BLaER1 treated with 17β-estradiol and CSF1 and Interleukin-3, amounts not matched to agents 10 nM and 100 nM (cell line): ENCODE measurements around the gene TWIST1.

Experiments used
- H3K27ac ChIP-seq, 11 experiments: shearing (Covaris generic); formaldehyde crosslinking; 2 replicates each; pipeline ENCODE4 v1.8.1; 2022
- H3K27me3 ChIP-seq, 11 experiments: shearing (Covaris generic); formaldehyde crosslinking; 2 replicates each; pipeline ENCODE4 v1.8.1; 2022
- H3K36me3 ChIP-seq, 11 experiments: shearing (Covaris generic); formaldehyde crosslinking; 2 replicates each; pipeline ENCODE4 v1.8.1; 2022
- H3K4me1 ChIP-seq, 10 experiments: shearing (Covaris generic); formaldehyde crosslinking; 2 replicates each; pipeline ENCODE4 v1.8.1; 2022
- H3K4me2 ChIP-seq, 11 experiments: shearing (Covaris generic); formaldehyde crosslinking; 2 replicates each; pipeline ENCODE4 v1.8.1; 2022
- H3K4me3 ChIP-seq, 10 experiments: shearing (Covaris generic); formaldehyde crosslinking; 2 replicates each; pipeline ENCODE4 v1.8.1; 2022
- H3K9ac ChIP-seq, 11 experiments: shearing (Covaris generic); formaldehyde crosslinking; 2 replicates each; pipeline ENCODE4 v1.8.1; 2022
- H3K9me3 ChIP-seq, 11 experiments: shearing (Covaris generic); formaldehyde crosslinking; replicated peaks in 1 of 11; 2 replicates each; pipeline ENCODE4 v1.8.1; 2022
- H4K20me1 ChIP-seq, 11 experiments: shearing (Covaris generic); formaldehyde crosslinking; 2 replicates each; pipeline ENCODE4 v1.8.1; 2022
- Cebpa-rat ChIP-seq, 11 experiments: shearing (Covaris generic); IDR thresholded peaks; 2 replicates each; pipeline ENCODE4 v1.8.1; 2022

TWIST1 gene

GRCh38 chr7:19117091-19117869, at the start of gene TWIST1:
Gene TWIST1 (minus strand): TSS chr7:19117636. CDS start chr7:19117321, 315 bp downstream.
- Histone ChIP-seq H3K9ac (no peak within 1 kb of the TSS), H3K4me1 (peaks cover 5 to 25% (median 11%) of the 10 kb centered on the region in 10 experiments; a peak in 13 of 20 replicates), H3K4me3 (peak within 1 kb of the TSS in 9 of 10 experiments; percentile 34 to 61 (median 42); a peak in 17 of 20 replicates), H3K4me2 (peak within 1 kb of the TSS; percentile 36 to 86 (median 57)), H3K9me3 (peaks cover 0 to 19% (median 11%) of the 10 kb centered on the region in 11 experiments; a peak in 15 of 22 replicates), H4K20me1 (peaks cover 0 to 87% (median 46%) of the 10 kb centered on the region in 11 experiments; a peak in 18 of 22 replicates), H3K27me3 (peaks cover 97 to 98% (median 97%) of the 10 kb centered on the region in 11 experiments), H3K27ac (no peak within 1 kb of the TSS), H3K36me3 (no peaks in the 10 kb centered on the region)
- no peak for TF ChIP-seq Cebpa-rat (IDR thresholded peaks at IDR 0.05)

DNA sequence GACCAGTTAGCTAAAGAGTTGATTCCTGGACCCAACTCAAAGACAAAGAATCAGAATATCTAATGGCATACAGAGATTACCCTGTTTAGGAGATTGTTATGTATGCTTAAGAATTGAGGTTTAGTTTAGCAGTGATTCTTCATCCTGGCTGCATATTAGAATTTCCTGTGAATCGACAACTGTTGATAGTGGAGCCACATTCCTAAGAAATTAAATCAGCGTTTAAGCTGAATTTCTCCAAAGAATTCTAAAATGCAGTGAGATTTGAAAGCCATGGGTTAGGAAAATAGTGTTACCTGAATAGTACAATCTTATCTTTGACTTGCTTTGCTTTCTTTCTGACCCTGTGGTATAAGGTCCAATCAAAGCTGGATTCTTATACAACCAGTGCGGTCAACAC, 44.2 kb upstream of the TWIST1 start:
- no peak overlapping the region for H3K4me2 ChIP-seq
- no peak for TF ChIP-seq Cebpa-rat (IDR thresholded peaks at IDR 0.05)
- no peak overlapping the region for H3K9ac ChIP-seq
- H3K4me3 ChIP-seq, result no peak overlapping the region
- H4K20me1 ChIP-seq, result no peaks in the 10 kb centered on the region
- H3K27ac ChIP-seq, result no peak overlapping the region
- no peaks in the 10 kb centered on the region for H3K9me3 ChIP-seq
- no peaks in the 10 kb centered on the region for H3K4me1 ChIP-seq
- H3K27me3 ChIP-seq, result no peaks in the 10 kb centered on the region
- H3K36me3 ChIP-seq, result no peaks in the 10 kb centered on the region

GRCh38 chr7:19146699-19147098, 29.3 kb upstream of the TWIST1 start:
- no peak for TF ChIP-seq Cebpa-rat (IDR thresholded peaks at IDR 0.05)
- H3K27me3 ChIP-seq, result no peaks in the 10 kb centered on the region
- H3K36me3 ChIP-seq, result no peaks in the 10 kb centered on the region
- no peak overlapping the region for H3K4me2 ChIP-seq
- no peaks in the 10 kb centered on the region for H3K4me1 ChIP-seq
- H3K4me3 ChIP-seq, result no peak overlapping the region
- no peaks in the 10 kb centered on the region for H4K20me1 ChIP-seq
- H3K27ac ChIP-seq, result no peak overlapping the region
- no peak overlapping the region for H3K9ac ChIP-seq
- peaks cover 0 to 13% (median 0%) of the 10 kb centered on the region in 11 experiments; a peak in 3 of 22 replicates for H3K9me3 ChIP-seq

DNA sequence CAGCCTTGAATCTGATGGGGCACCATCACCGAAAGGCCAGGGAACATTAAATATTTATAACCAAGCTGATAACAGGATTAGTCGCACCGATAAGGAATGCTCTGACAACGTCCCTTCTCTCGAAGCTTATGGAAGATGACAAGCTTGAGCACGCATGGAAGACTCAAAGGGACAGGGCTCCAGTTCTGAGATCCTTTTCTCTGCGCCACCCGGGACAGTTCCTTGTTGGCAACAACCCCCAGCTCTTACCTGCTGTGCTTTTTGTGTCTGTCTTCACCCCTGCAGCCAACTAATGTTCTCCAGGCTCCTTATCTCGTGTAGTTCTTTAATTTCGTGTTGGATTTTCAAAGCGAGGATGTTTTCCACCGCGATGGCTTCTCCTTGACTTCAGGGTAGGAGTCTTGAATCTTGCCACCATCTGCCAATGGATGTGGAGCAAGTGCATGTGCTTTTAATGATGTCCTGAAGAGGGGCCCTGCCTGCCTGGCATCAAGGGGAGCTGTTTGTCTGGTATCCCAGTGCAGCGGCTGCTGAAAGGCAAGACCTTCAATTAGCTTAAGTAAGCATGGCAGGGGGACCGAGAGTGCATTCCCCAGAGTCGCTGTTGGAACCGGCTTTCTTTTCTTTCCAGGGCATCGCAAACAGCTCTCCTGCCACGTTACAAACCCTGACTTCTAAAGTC, 28.1 kb upstream of the TWIST1 start:
- Histone ChIP-seq H3K27me3 (no peaks in the 10 kb centered on the region), H3K4me2 (no peak overlapping the region), H3K9me3 (peaks cover 0 to 13% (median 0%) of the 10 kb centered on the region in 11 experiments; a peak in 3 of 22 replicates), H3K36me3 (no peaks in the 10 kb centered on the region), H3K27ac (no peak overlapping the region), H4K20me1 (no peaks in the 10 kb centered on the region), H3K4me3 (no peak overlapping the region), H3K4me1 (no peaks in the 10 kb centered on the region), H3K9ac (no peak overlapping the region)
- TF ChIP-seq Cebpa-rat (IDR thresholded peaks at IDR 0.05), result no peak

GRCh38 chr7:19144661-19145433, 27.4 kb upstream of the TWIST1 start, which contains the start of gene FERD3L:
Gene FERD3L (minus strand): TSS chr7:19145421. CDS start chr7:19145362, 59 bp downstream.
- no peak for TF ChIP-seq Cebpa-rat (IDR thresholded peaks at IDR 0.05)
- Histone ChIP-seq H3K4me2 (no peak within 1 kb of the TSS), H4K20me1 (no peaks in the 10 kb centered on the region), H3K27me3 (no peaks in the 10 kb centered on the region), H3K27ac (no peak within 1 kb of the TSS), H3K4me3 (no peak within 1 kb of the TSS), H3K9me3 (peaks cover 0 to 13% (median 0%) of the 10 kb centered on the region in 11 experiments; a peak in 3 of 22 replicates), H3K36me3 (no peaks in the 10 kb centered on the region), H3K9ac (no peak within 1 kb of the TSS), H3K4me1 (no peaks in the 10 kb centered on the region)

DNA sequence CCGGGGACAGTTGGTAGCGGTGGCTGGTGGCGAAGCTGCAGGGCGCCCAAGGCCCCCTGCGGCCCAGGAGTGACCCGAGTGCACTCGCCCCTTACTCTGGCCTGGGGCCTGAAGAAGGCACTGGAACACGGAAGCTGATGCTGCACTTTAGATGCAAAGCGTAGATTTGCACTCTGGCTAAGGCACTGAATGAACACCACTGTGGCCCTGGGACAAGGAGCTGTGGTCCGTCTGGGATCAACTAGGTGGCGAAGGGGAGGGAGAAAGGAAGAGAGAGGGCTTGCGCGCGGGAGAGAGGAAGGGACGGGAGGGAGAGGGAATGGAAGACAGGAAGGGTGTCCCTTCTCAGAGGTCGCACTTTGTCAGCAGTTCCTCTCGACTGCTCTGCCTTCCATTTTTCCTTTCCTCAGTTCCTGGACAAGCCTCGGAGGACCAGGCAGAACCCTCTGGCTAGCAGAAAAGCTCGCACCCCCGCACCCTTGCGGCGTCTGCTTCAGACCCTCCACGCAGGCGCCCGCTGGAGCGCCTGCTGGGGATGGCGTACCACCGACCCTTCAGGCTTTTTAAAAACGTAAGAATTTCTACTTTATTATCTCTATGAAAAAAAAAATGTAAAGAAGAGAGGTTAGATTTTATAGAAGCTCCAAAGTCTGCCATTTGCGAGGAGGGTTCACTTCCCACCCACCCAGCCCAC, 26.6 kb upstream of the TWIST1 start:
- H3K9ac ChIP-seq, result no peak overlapping the region
- no peaks in the 10 kb centered on the region for H3K36me3 ChIP-seq
- H3K4me2 ChIP-seq, result no peak overlapping the region
- no peak for TF ChIP-seq Cebpa-rat (IDR thresholded peaks at IDR 0.05)
- H3K9me3 ChIP-seq, result peaks cover 0 to 13% (median 0%) of the 10 kb centered on the region in 11 experiments; a peak in 3 of 22 replicates
- no peak overlapping the region for H3K27ac ChIP-seq
- no peaks in the 10 kb centered on the region for H3K27me3 ChIP-seq
- H3K4me1 ChIP-seq, result no peaks in the 10 kb centered on the region
- no peak overlapping the region for H3K4me3 ChIP-seq
- no peaks in the 10 kb centered on the region for H4K20me1 ChIP-seq

GRCh38 chr7:19139706-19140327, 22.4 kb upstream of the TWIST1 start:
- H3K4me3 ChIP-seq, result no peak overlapping the region
- no peaks in the 10 kb centered on the region for H4K20me1 ChIP-seq
- H3K4me2 ChIP-seq, result no peak overlapping the region
- H3K27me3 ChIP-seq, result no peaks in the 10 kb centered on the region
- no peak for TF ChIP-seq Cebpa-rat (IDR thresholded peaks at IDR 0.05)
- H3K4me1 ChIP-seq, result no peaks in the 10 kb centered on the region
- no peak overlapping the region for H3K27ac ChIP-seq
- H3K9me3 ChIP-seq, result peaks cover 0 to 8% (median 0%) of the 10 kb centered on the region in 11 experiments; a peak in 3 of 22 replicates
- no peaks in the 10 kb centered on the region for H3K36me3 ChIP-seq
- H3K9ac ChIP-seq, result no peak overlapping the region

DNA sequence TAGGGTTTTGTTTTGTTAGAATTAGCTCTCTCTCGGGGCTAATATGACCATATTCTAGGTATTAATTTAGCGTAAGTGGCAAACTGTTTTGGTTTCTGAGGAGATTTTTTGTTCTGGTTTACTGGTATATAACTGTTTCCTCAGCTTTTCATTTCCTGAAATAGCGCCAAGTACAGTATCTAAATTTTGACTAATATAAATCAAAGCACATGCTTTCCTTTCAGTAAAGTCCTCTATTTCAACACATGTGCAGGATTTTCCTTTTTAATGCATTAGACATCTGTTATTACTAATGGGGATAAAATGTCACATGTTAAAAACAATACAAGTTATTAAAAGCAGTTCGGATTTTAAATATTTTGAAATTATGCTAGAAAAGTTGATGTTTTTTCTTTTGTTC, 16.4 kb upstream of the TWIST1 start:
- Histone ChIP-seq H3K4me1 (no peaks in the 10 kb centered on the region), H3K4me3 (no peak overlapping the region), H3K27ac (no peak overlapping the region), H3K27me3 (no peaks in the 10 kb centered on the region), H3K9me3 (no peaks in the 10 kb centered on the region), H4K20me1 (no peaks in the 10 kb centered on the region), H3K9ac (no peak overlapping the region), H3K36me3 (no peaks in the 10 kb centered on the region), H3K4me2 (no peak overlapping the region)
- TF ChIP-seq Cebpa-rat (IDR thresholded peaks at IDR 0.05), result no peak
